GM04504 (cell line): ENCODE results near the gene GPS1.
"Not testable (repeated sequence)": the region's sequence is repeated elsewhere in the genome, so short reads cannot be mapped to it uniquely, and the experiment has no call there.

ENCODE experiments used
- DNase-seq: peaks from one replicate; pipeline ENCODE4 v3.0.0-alpha.2; 2012; ENCODE audit warnings: low read depth

GPS1 gene

GRCh38 chr17:82028966-82029365 is 22.7 kb upstream of the GPS1 start:
- DNase-seq: no peak

GRCh38 chr17:82029391-82029790 is 22.3 kb upstream of the GPS1 start:
- DNase-seq: no peak

- no peak for DNase-seq
These were observed 21.7 kb upstream of the GPS1 start for GRCh38 chr17:82029990-82030469.

- peak; percentile 55 for DNase-seq
These were observed 21.0 kb upstream of the GPS1 start for GRCh38 chr17:82030470-82031302.

GRCh38 chr17:82031303-82031884 is 20.3 kb upstream of the GPS1 start, which contains the start of gene RAC3:
Gene RAC3, plus strand, starts transcription at chr17:82031678. Its CDS starts 84 bp downstream, at chr17:82031762.
- DNase-seq: no peak

GRCh38 chr17:82031885-82032627 is 19.6 kb upstream of the GPS1 start:
- no peak for DNase-seq

- no peak for DNase-seq
These were observed 18.2 kb upstream of the GPS1 start for GRCh38 chr17:82033359-82034085.

- DNase-seq: no peak
These were observed 17.2 kb upstream of the GPS1 start for GRCh38 chr17:82034371-82035011.

GRCh38 chr17:82035488-82035887 is 16.2 kb upstream of the GPS1 start:
- no peak for DNase-seq

- DNase-seq: no peak
These were observed 15.6 kb upstream of the GPS1 start for GRCh38 chr17:82035956-82036633.

- DNase-seq: no peak
These were observed 15.0 kb upstream of the GPS1 start for GRCh38 chr17:82036634-82037091.

- DNase-seq: peak; percentile 82
These were observed 14.4 kb upstream of the GPS1 start, which contains the start of gene DCXR for GRCh38 chr17:82037092-82037888. Gene DCXR, minus strand, starts transcription at chr17:82037697. Its CDS starts 15 bp downstream, at chr17:82037682.

- DNase-seq: no peak
These were observed 13.9 kb upstream of the GPS1 start for GRCh38 chr17:82037889-82038195.

GRCh38 chr17:82038796-82039409 is 12.8 kb upstream of the GPS1 start:
- DNase-seq: not testable (repeated sequence)

- DNase-seq: no peak
These were observed 11.9 kb upstream of the GPS1 start for GRCh38 chr17:82039695-82040299.

GRCh38 chr17:82041144-82041814 is 10.4 kb upstream of the GPS1 start:
- no peak for DNase-seq

- DNase-seq: no peak
These were observed 9.0 kb upstream of the GPS1 start for GRCh38 chr17:82042649-82043048.

GRCh38 chr17:82043507-82043906 is 8.2 kb upstream of the GPS1 start:
- no peak for DNase-seq
